HEK293 (cell line): ENCODE data around the gene BAD.

Experiments
- CTCF ChIA-PET: fragments of 350-600 bp; formaldehyde crosslinking; extraction: SDS; loops from one replicate; lab custom pipeline; 2021; ENCODE audit warnings: antibody characterized with exemption; lab: Yijun Ruan, JAX
- POLR2A ChIA-PET: fragments of 300-600 bp; formaldehyde crosslinking; extraction: SDS; loops from one replicate; lab custom pipeline; 2020; ENCODE audit warnings: antibody characterized with exemption, inconsistent platforms; lab: Yijun Ruan, JAX
- H3K27ac ChIP-seq: fragments of 200-500 bp; sonication (Bioruptor generic); 2 replicates; pipeline ENCODE4 v1.5.1; 2014; ENCODE audit warnings: low read depth, low read length, control low read depth, inconsistent platforms; ENCODE audit errors: extremely low read depth
- H3K36me3 ChIP-seq, 2 experiments: fragments of 200-500 bp in 1 of 2; sonication (Bioruptor generic) in 1 of 2; 1 replicate in 1 of 2; 2 replicates in 1 of 2; pipeline ENCODE4 v1.5.1; 2014 to 2017; ENCODE audit warnings: inconsistent platforms in 2 of 2, low read length in 2 of 2; ENCODE audit not compliant: control insufficient read depth in 2 of 2, insufficient read depth in 1 of 2
- H3K4me1 ChIP-seq: fragments of 200-500 bp; sonication (Bioruptor generic); 2 replicates; pipeline ENCODE4 v1.5.1; 2014; ENCODE audit warnings: mild to moderate bottlenecking, low read length, inconsistent platforms; ENCODE audit not compliant: control insufficient read depth, insufficient read depth
- H3K4me3 ChIP-seq: 2 replicates; pipeline ENCODE4 v1.5.1; 2011; ENCODE audit warnings: low read depth, mild to moderate bottlenecking, control low read depth, low read length, moderate library complexity
- H3K9me3 ChIP-seq: fragments of 200-500 bp; sonication (Bioruptor generic); 2 replicates; pipeline ENCODE4 v1.5.1; 2014; ENCODE audit warnings: low read depth, low read length, inconsistent platforms; ENCODE audit not compliant: control insufficient read depth, insufficient read depth
- BCL11B ChIP-seq: fragments of 450-650 bp; formaldehyde crosslinking; IDR thresholded peaks from 2 replicates; pipeline ENCODE4 v1.5.1; 2016; ENCODE audit warnings: low read depth, missing biosample characterization, missing genetic modification characterization
- KLF1 ChIP-seq: fragments of 450-650 bp; formaldehyde crosslinking; IDR thresholded peaks from 2 replicates; pipeline ENCODE4 v1.5.1; 2016; ENCODE audit warnings: missing biosample characterization, missing genetic modification characterization
- KLF9 ChIP-seq: fragments of 450-650 bp; formaldehyde crosslinking; IDR thresholded peaks from 2 replicates; pipeline ENCODE4 v1.5.1; 2016; ENCODE audit warnings: missing biosample characterization, missing genetic modification characterization, low read depth
- PRDM1 ChIP-seq: fragments of 450-650 bp; formaldehyde crosslinking; IDR thresholded peaks from 2 replicates; pipeline ENCODE4; 2016; ENCODE audit warnings: missing biosample characterization, missing genetic modification characterization
- SETDB1 ChIP-seq: IDR thresholded peaks from one replicate; pipeline ENCODE4 v1.6.1; 2017; ENCODE audit warnings: mild to moderate bottlenecking, low read length, moderate library complexity, mixed read lengths; ENCODE audit not compliant: insufficient read length
- ZNF10 ChIP-seq: fragments of 450-650 bp; formaldehyde crosslinking; IDR thresholded peaks from 2 replicates; pipeline ENCODE4 v1.5.1; 2017; ENCODE audit warnings: missing biosample characterization, missing genetic modification characterization
- ZNF140 ChIP-seq: fragments of 450-650 bp; formaldehyde crosslinking; IDR thresholded peaks from 2 replicates; pipeline ENCODE4 v1.5.1; 2016; ENCODE audit warnings: missing biosample characterization, missing genetic modification characterization
- ZNF175 ChIP-seq: fragments of 450-650 bp; formaldehyde crosslinking; IDR thresholded peaks from 2 replicates; pipeline ENCODE4 v1.5.1; 2016; ENCODE audit warnings: missing biosample characterization, missing genetic modification characterization
- ZNF2 ChIP-seq: fragments of 450-650 bp; formaldehyde crosslinking; IDR thresholded peaks from 2 replicates; pipeline ENCODE4 v1.5.1; 2016; ENCODE audit warnings: missing biosample characterization, missing genetic modification characterization
- ZNF223 ChIP-seq: fragments of 450-650 bp; formaldehyde crosslinking; IDR thresholded peaks from 2 replicates; pipeline ENCODE4 v1.5.1; 2016; ENCODE audit warnings: missing biosample characterization, missing genetic modification characterization
- ZNF571 ChIP-seq: fragments of 450-650 bp; formaldehyde crosslinking; IDR thresholded peaks from 2 replicates; pipeline ENCODE4 v1.5.0; 2017; ENCODE audit warnings: missing biosample characterization, missing genetic modification characterization
- ZNF654 ChIP-seq: fragments of 450-650 bp; formaldehyde crosslinking; IDR thresholded peaks from 2 replicates; pipeline ENCODE4 v1.5.1; 2016; ENCODE audit warnings: low read depth, missing biosample characterization, missing genetic modification characterization
- ZNF658 ChIP-seq: fragments of 450-650 bp; formaldehyde crosslinking; IDR thresholded peaks from 2 replicates; pipeline ENCODE4; 2016; ENCODE audit warnings: missing biosample characterization, missing genetic modification characterization
- TF ChIP-seq, protein P1 (sequence below): fragments of 450-650 bp; formaldehyde crosslinking; IDR thresholded peaks from 2 replicates; pipeline ENCODE4 v1.5.1; 2017; ENCODE audit warnings: missing biosample characterization, missing genetic modification characterization

The BAD gene

DNA sequence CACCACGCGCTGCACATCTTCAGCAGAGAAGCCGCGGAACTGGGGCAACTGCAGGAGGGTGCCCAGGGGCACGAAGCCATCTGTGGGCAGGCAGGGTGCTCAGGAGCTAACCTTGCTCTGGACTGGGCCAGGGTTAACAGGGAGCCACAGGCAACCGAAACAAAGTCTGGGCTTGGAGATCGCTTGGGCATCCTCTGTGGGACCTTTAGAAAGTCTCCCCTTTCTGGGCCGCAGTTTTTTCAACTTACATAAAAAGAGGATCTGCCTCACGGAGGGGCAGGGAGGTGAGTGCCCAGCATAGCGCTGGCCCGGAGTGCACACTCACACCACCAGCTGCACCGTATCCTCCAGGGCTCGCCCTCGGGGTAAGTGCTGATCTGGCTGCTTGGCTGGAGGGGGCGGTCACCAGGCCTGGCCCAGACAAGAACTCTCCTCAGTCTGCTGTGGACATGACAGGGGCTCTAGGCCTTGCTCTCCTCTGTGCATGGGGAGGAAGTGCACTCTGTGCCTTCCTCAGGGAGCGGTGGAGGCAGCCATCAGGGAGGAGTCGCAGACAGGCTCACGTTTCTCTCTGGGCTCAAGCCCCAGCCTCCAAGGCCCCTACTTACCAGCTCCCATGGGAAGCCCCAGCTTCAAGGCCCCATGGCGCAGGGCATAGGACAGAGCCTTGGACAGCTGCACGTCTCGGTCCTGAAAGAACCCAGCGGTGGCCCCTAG, 59.4 kb downstream of the BAD start (continued):
- TF ChIP-seq, protein P1, sequence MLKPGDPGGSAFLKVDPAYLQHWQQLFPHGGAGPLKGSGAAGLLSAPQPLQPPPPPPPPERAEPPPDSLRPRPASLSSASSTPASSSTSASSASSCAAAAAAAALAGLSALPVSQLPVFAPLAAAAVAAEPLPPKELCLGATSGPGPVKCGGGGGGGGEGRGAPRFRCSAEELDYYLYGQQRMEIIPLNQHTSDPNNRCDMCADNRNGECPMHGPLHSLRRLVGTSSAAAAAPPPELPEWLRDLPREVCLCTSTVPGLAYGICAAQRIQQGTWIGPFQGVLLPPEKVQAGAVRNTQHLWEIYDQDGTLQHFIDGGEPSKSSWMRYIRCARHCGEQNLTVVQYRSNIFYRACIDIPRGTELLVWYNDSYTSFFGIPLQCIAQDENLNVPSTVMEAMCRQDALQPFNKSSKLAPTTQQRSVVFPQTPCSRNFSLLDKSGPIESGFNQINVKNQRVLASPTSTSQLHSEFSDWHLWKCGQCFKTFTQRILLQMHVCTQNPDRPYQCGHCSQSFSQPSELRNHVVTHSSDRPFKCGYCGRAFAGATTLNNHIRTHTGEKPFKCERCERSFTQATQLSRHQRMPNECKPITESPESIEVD (tag by site-specific recombination), result no peak
- TF ChIP-seq KLF9 (tag by site-specific recombination), result no peak
- TF ChIP-seq ZNF175, result no peak
- TF ChIP-seq ZNF223 (tag by site-specific recombination), result no peak
- no peak for TF ChIP-seq ZNF654 (tag by site-specific recombination)
- no peak for TF ChIP-seq BCL11B (tag by site-specific recombination)
- no peak for TF ChIP-seq ZNF140

GRCh38 chr11:64224151-64224890, 60.1 kb downstream of the BAD start:
- CTCF ChIA-PET, result interaction anchor here (0.6 to 1.7 kb wide), 2 partner anchors 11 to 20 kb away, joined by 3 read pairs; no protein-coding TSS in a partner anchor
- H3K4me3 ChIP-seq, result no peak overlapping the region
- H3K36me3 ChIP-seq, result peaks cover 0 to 26% of the 10 kb centered on the region in 2 experiments; a peak in 1 of 3 replicates
- no peaks in the 10 kb centered on the region for H3K9me3 ChIP-seq
- TF ChIP-seq ZNF571 (tag by site-specific recombination) (no peak), ZNF10 (peak; percentile 43; the same call in 1 of the 2 replicates)
- POLR2A ChIA-PET, result interaction anchor here (1.0 to 2.1 kb wide), 4 partner anchors 10 to 39 kb away, joined by 3 to 7 read pairs (median 4); partner anchors contain the start of gene STIP1
- H3K27ac ChIP-seq, result no peak overlapping the region
- peaks cover 3% of the 10 kb centered on the region; the same call in 1 of the 2 replicates for H3K4me1 ChIP-seq

- Histone ChIP-seq H3K4me1 (peaks cover 3% of the 10 kb centered on the region; the same call in 1 of the 2 replicates), H3K9me3 (no peaks in the 10 kb centered on the region), H3K27ac (no peak overlapping the region), H3K36me3 (peaks cover 0 to 26% of the 10 kb centered on the region in 2 experiments; a peak in 1 of 3 replicates), H3K4me3 (no peak overlapping the region)
- POLR2A ChIA-PET, result interaction anchor here (0.5 to 2.1 kb wide), 6 partner anchors 9 to 39 kb away, joined by 3 to 7 read pairs (median 4); partner anchors contain the start of gene STIP1
- CTCF ChIA-PET, result interaction anchor here (0.6 to 1.7 kb wide), 2 partner anchors 19 to 25 kb away, joined by 3 to 4 read pairs; no protein-coding TSS in a partner anchor
- no peak for TF ChIP-seq PRDM1
- TF ChIP-seq KLF1 (tag by site-specific recombination), result peak; percentile 81
These were observed 61.3 kb downstream of the BAD start for GRCh38 chr11:64223001-64223651.

DNA sequence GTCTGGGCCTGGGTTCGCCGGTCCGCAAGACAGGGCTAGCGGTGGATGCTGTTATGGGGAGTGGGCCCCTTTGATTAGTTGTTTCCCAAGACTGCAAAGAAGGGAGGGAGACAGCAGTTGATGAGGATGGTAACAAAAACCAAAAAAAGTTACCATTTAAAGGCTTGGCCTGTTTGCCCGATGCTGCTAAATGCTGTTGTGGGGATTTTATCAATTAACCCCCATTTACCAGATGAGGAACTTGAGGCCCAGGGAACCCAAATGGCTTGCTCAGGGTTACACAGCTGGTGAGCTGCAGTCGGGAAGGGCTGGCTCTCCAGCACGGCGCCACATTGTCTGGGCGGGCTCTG, 61.8 kb downstream of the BAD start:
- POLR2A ChIA-PET, result interaction anchor here (1.0 to 2.1 kb wide), 4 partner anchors 12 to 37 kb away, joined by 4 to 7 read pairs (median 6); partner anchors contain the start of gene STIP1

More for the DNA sequence above, 61.8 kb downstream of the BAD start:
- Histone ChIP-seq H3K4me1 (peaks cover 3% of the 10 kb centered on the region; the same call in 1 of the 2 replicates), H3K9me3 (no peaks in the 10 kb centered on the region), H3K36me3 (peaks cover 0 to 26% of the 10 kb centered on the region in 2 experiments; a peak in 1 of 3 replicates), H3K4me3 (no peak overlapping the region), H3K27ac (no peak overlapping the region)
- TF ChIP-seq SETDB1 (no peak), ZNF2 (tag by site-specific recombination) (no peak), ZNF658 (tag by site-specific recombination) (no peak)
- CTCF ChIA-PET, result interaction anchor here (0.6 to 1.7 kb wide), 2 partner anchors 18 to 24 kb away, joined by 3 to 4 read pairs; no protein-coding TSS in a partner anchor
